ENCODE results near the gene BST2.

BST2 gene

DNA sequence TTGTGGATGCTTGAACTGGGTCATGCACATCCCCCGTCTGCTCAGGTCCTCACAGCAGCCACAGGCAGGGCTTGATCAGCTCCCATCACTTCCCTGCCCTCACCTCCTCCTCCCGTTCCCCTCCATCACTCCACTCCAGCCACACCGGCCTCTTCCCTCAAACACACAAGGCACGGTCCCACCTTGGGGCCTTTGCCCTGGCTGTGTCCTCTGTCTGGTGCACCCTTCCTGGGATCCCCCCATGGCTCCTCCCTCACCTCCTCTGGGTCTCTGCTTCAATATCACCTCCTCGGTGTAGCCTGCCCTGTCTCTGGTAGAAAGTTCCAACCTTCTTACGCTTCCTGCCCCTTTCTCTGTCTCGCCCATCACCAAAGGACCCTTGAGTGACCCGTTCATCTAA lies 52.0 kb downstream of the BST2 start:
- TF ChIP-seq, protein P1, sequence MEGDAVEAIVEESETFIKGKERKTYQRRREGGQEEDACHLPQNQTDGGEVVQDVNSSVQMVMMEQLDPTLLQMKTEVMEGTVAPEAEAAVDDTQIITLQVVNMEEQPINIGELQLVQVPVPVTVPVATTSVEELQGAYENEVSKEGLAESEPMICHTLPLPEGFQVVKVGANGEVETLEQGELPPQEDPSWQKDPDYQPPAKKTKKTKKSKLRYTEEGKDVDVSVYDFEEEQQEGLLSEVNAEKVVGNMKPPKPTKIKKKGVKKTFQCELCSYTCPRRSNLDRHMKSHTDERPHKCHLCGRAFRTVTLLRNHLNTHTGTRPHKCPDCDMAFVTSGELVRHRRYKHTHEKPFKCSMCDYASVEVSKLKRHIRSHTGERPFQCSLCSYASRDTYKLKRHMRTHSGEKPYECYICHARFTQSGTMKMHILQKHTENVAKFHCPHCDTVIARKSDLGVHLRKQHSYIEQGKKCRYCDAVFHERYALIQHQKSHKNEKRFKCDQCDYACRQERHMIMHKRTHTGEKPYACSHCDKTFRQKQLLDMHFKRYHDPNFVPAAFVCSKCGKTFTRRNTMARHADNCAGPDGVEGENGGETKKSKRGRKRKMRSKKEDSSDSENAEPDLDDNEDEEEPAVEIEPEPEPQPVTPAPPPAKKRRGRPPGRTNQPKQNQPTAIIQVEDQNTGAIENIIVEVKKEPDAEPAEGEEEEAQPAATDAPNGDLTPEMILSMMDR (IDR thresholded peaks at IDR 0.05; ENCODE audit: low read depth, low read length): no peak
- H3K4me3 ChIP-seq (ENCODE audit: low read depth, low read length): no peak overlapping the region
